Testis (tissue), 3 donors: Measurements from ENCODE around the gene PHYH. TPM values are rescaled to one million over a fixed set of nuclear protein-coding genes. Genes with fewer than 3 reads are reported as not detected.
"Not testable (repeated sequence)": the region's sequence is repeated elsewhere in the genome, so short reads cannot be mapped to it uniquely, and the experiment has no call there.

ENCODE experiments used
- DNase-seq: peaks from one replicate; pipeline ENCODE4 v3.0.0-alpha.2; 2019
- H3K27ac ChIP-seq, 2 donors: fragments of 200-600 bp; sonication (generic); one replicate each; pipeline ENCODE4 v1.5.1; 2019
- H3K27me3 ChIP-seq: fragments of 200-600 bp; sonication (generic); one replicate; pipeline ENCODE4 v1.5.1; 2019
- H3K36me3 ChIP-seq: fragments of 200-600 bp; sonication (generic); one replicate; pipeline ENCODE4 v1.5.1; 2017; ENCODE audit warnings: low read depth; ENCODE audit errors: missing control alignments
- H3K4me1 ChIP-seq: fragments of 200-600 bp; sonication (generic); one replicate; pipeline ENCODE4 v1.5.1; 2019
- H3K4me3 ChIP-seq, 2 donors: fragments of 200-600 bp; sonication (generic); one replicate each; pipeline ENCODE4 v1.5.1; 2017 to 2019
- H3K9me3 ChIP-seq: fragments of 200-600 bp; sonication (generic); one replicate; pipeline ENCODE4 v1.5.1; 2017
- POLR2A ChIP-seq: fragments of 450-650 bp; IDR thresholded peaks from one replicate; pipeline ENCODE4 v1.6.1; 2017; ENCODE audit warnings: antibody characterized with exemption, mild to moderate bottlenecking, moderate library complexity
- WGBS, 2 donors: methylation state at CpG; one replicate each; pipeline ENCODE4 v1.1.5; 2018; 5-methylcytosine and 5-hydroxymethylcytosine counted together
- intact Hi-C: fragments of 100-400 bp; cut with DNase I; formaldehyde crosslinking; loops from one replicate; pipeline ENCODE4 v1.15.1; 2023; ENCODE audit warnings: low total_unique reads
- polyA plus RNA-seq: library from polyadenylated mRNA; stranded (reverse); fragments of 350-450 nt; fragmentation: Illumina TruSeq; extraction: RNeasy Lipid Tissue Mini Kit (QIAGEN cat#74804); gene quantifications from one replicate; pipeline ENCODE4 v1.2.3, GENCODE V29; 2014; ENCODE audit warnings: low read depth, low replicate concordance; ENCODE audit not compliant: insufficient read depth
- total RNA-seq, 2 donors: library from RNA; depleted of rRNA; stranded (reverse); fragments of >200 nt; gene quantifications; one replicate each; pipeline ENCODE4 v1.2.3, GENCODE V29; 2016
- TF ChIP-seq, protein P1 (sequence below), 3 experiments: fragments of 450-650 bp in 2 of 3; fragments of 200-600 bp in 1 of 3; sonication (generic) in 1 of 3; IDR thresholded peaks; one replicate each; pipeline ENCODE4 v1.5.1; 2016 to 2019; ENCODE audit warnings: antibody characterized with exemption in 3 of 3, mild to moderate bottlenecking in 2 of 3, moderate library complexity in 1 of 3

PHYH gene
- total and polyA plus RNA-seq, 3 donors from 2014 or later, result 27.2 to 33.1 (median 31.1) TPM

DNA sequence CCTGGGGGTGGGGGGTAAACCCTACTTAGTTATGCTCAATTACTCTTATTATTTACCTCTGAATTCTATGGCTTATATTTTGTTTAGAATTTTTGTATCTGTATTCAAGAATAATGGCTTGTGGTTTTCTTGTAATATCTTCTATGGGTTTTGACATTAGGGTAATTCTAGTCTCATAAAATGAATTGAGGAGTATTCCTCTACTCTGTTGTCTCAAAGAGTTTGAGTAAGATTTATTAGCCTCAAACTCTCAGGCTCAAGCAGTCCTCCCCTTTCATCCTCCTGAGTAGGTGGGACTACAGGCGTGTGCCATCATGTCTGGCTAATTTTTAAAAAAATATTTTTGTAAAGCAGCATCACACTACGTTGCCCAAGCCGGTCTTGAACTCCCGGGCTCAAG, 46.1 kb downstream of the PHYH start:
- intact Hi-C loops, result no loop called here
- no peak for TF ChIP-seq POLR2A
- TF ChIP-seq, protein P1, sequence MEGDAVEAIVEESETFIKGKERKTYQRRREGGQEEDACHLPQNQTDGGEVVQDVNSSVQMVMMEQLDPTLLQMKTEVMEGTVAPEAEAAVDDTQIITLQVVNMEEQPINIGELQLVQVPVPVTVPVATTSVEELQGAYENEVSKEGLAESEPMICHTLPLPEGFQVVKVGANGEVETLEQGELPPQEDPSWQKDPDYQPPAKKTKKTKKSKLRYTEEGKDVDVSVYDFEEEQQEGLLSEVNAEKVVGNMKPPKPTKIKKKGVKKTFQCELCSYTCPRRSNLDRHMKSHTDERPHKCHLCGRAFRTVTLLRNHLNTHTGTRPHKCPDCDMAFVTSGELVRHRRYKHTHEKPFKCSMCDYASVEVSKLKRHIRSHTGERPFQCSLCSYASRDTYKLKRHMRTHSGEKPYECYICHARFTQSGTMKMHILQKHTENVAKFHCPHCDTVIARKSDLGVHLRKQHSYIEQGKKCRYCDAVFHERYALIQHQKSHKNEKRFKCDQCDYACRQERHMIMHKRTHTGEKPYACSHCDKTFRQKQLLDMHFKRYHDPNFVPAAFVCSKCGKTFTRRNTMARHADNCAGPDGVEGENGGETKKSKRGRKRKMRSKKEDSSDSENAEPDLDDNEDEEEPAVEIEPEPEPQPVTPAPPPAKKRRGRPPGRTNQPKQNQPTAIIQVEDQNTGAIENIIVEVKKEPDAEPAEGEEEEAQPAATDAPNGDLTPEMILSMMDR (IDR thresholded peaks at IDR 0.05), result no peak
- Histone ChIP-seq H3K9me3 (no peaks in the 10 kb centered on the region), H3K4me1 (no peaks in the 10 kb centered on the region), H3K27me3 (no peaks in the 10 kb centered on the region), H3K27ac (no peak overlapping the region), H3K36me3 (no peaks in the 10 kb centered on the region), H3K4me3 (no peak overlapping the region)
- 86 to 91% methylated on average over 4 of the region's 4 CpGs for WGBS, 2 donors
- no peak for DNase-seq

GRCh38 chr10:13247784-13248183, 52.1 kb downstream of the PHYH start:
- 93 to 95% methylated on average over 4 of the region's 4 CpGs for WGBS, 2 donors
- DNase-seq, result no peak
- Histone ChIP-seq H3K9me3 (no peaks in the 10 kb centered on the region), H3K27me3 (no peaks in the 10 kb centered on the region), H3K27ac (no peak overlapping the region), H3K4me3 (no peak overlapping the region), H3K36me3 (no peaks in the 10 kb centered on the region), H3K4me1 (no peaks in the 10 kb centered on the region)
- TF ChIP-seq, protein P1 (IDR thresholded peaks at IDR 0.05), result no peak
- no peak for TF ChIP-seq POLR2A
- intact Hi-C loops, result no loop called here

GRCh38 chr10:13247246-13247645, 52.6 kb downstream of the PHYH start:
- no peak for TF ChIP-seq POLR2A
- TF ChIP-seq, protein P1 (IDR thresholded peaks at IDR 0.05), result no peak
- no peaks in the 10 kb centered on the region for H3K9me3 ChIP-seq
- WGBS, 2 donors, result 66 to 73% methylated on average over 9 of the region's 9 CpGs
- no peaks in the 10 kb centered on the region for H3K27me3 ChIP-seq
- intact Hi-C loops, result no loop called here
- DNase-seq, result no peak
- H3K27ac ChIP-seq, result no peak overlapping the region
- H3K4me1 ChIP-seq, result no peaks in the 10 kb centered on the region
- H3K36me3 ChIP-seq, result no peaks in the 10 kb centered on the region
- no peak overlapping the region for H3K4me3 ChIP-seq

DNA sequence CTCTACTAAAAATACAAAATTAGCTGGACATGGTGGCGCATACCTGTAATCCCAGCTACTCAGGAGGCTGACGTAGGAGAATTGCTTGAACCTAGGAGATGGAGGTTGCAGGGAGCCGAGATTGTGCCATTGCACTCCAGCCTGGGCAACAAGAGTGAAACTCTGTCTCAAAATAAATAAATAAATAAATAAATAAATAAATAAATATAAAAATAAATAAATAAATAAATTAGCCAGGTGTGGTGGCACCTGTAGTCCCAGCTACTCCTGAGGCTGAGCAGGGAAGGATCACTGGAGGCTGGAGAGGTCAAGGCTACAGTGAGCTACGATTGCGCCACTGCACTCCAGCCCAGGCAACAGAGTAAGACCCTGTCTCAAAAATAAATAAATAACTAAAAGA, 57.6 kb downstream of the PHYH start:
- WGBS, 2 donors, result 93% methylated on average over 5 of the region's 5 CpGs

GRCh38 chr10:13241613-13242012, 58.3 kb downstream of the PHYH start:
- no peak for TF ChIP-seq POLR2A
- TF ChIP-seq, protein P1 (IDR thresholded peaks at IDR 0.05), result no peak
- intact Hi-C loops, result no loop called here
- Histone ChIP-seq H3K4me3 (no peak overlapping the region), H3K4me1 (no peaks in the 10 kb centered on the region), H3K36me3 (no peaks in the 10 kb centered on the region), H3K9me3 (no peaks in the 10 kb centered on the region), H3K27me3 (no peaks in the 10 kb centered on the region), H3K27ac (no peak overlapping the region)
- no peak for DNase-seq
- WGBS, 2 donors, result 88 to 91% methylated on average over 3 of the region's 3 CpGs

More for the DNA sequence above, 57.6 kb downstream of the PHYH start:
- H3K4me1 ChIP-seq, H3K36me3 ChIP-seq, DNase-seq, intact Hi-C loops, H3K4me3 ChIP-seq, H3K27me3 ChIP-seq, H3K27ac ChIP-seq, H3K9me3 ChIP-seq: not testable (repeated sequence)
